Measurements from ENCODE around the gene GRM7. TPM values are rescaled to one million over a fixed set of nuclear protein-coding genes. Genes with fewer than 3 reads are reported as not detected.

The GRM7 gene
- total RNA-seq, 2 donors from 2014 or later, result not detected

GRCh38 chr3:7306901-7307300, 446.0 kb downstream of the GRM7 start:
- H3K36me3 Mint-ChIP-seq (ENCODE audit: low read depth), result no peaks in the 10 kb centered on the region

GRCh38 chr3:7307410-7307809, 446.5 kb downstream of the GRM7 start:
- no peak for ATAC-seq (replicated peaks)
- H3K36me3 Mint-ChIP-seq (ENCODE audit: low read depth), result no peaks in the 10 kb centered on the region
- peaks cover 8% of the 10 kb centered on the region for H3K9me3 Mint-ChIP-seq
- no peaks in the 10 kb centered on the region for H3K4me1 Mint-ChIP-seq
- no peak overlapping the region for H3K4me3 Mint-ChIP-seq
- H3K27ac Mint-ChIP-seq, result no peak overlapping the region
- no peaks in the 10 kb centered on the region for H3K27me3 Mint-ChIP-seq

More at GRCh38 chr3:7306901-7307300, 446.0 kb downstream of the GRM7 start:
- Mint-ChIP-seq H3K4me1 (no peaks in the 10 kb centered on the region), H3K27me3 (no peaks in the 10 kb centered on the region), H3K4me3 (no peak overlapping the region), H3K27ac (no peak overlapping the region), H3K9me3 (peaks cover 8% of the 10 kb centered on the region)
- no peak for ATAC-seq (replicated peaks)

GRCh38 chr3:7309641-7310102, 448.8 kb downstream of the GRM7 start:
- H3K27ac Mint-ChIP-seq, result no peak overlapping the region
- H3K4me1 Mint-ChIP-seq, result no peaks in the 10 kb centered on the region
- no peaks in the 10 kb centered on the region for H3K27me3 Mint-ChIP-seq
- peaks cover 8% of the 10 kb centered on the region for H3K9me3 Mint-ChIP-seq
- no peak for ATAC-seq (replicated peaks)
- H3K36me3 Mint-ChIP-seq (ENCODE audit: low read depth), result no peaks in the 10 kb centered on the region
- no peak overlapping the region for H3K4me3 Mint-ChIP-seq

DNA sequence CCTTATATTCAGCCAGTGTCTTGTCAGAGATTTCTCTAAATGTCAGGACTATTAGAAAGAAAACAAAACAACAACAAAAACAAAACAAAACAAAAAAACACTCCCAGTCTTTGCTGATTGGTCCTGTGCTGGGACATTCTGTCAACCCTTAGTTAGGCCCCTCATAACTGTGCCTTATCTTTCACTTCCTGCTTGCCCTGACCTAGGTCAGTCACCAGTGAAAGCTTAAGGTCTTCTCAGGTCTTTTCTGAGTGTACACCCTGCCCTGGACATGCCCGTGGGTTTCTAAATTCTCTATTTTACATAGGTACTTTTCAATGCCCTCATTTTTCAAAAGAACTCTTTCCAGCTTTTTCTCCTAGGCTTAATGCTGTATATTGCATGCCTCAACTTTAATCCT, 454.1 kb downstream of the GRM7 start:
- Mint-ChIP-seq H3K27ac (no peak overlapping the region), H3K36me3 (ENCODE audit: low read depth) (no peaks in the 10 kb centered on the region), H3K27me3 (no peaks in the 10 kb centered on the region), H3K9me3 (peaks cover 14% of the 10 kb centered on the region), H3K4me1 (no peaks in the 10 kb centered on the region), H3K4me3 (no peak overlapping the region)
- ATAC-seq (replicated peaks), result no peak

DNA sequence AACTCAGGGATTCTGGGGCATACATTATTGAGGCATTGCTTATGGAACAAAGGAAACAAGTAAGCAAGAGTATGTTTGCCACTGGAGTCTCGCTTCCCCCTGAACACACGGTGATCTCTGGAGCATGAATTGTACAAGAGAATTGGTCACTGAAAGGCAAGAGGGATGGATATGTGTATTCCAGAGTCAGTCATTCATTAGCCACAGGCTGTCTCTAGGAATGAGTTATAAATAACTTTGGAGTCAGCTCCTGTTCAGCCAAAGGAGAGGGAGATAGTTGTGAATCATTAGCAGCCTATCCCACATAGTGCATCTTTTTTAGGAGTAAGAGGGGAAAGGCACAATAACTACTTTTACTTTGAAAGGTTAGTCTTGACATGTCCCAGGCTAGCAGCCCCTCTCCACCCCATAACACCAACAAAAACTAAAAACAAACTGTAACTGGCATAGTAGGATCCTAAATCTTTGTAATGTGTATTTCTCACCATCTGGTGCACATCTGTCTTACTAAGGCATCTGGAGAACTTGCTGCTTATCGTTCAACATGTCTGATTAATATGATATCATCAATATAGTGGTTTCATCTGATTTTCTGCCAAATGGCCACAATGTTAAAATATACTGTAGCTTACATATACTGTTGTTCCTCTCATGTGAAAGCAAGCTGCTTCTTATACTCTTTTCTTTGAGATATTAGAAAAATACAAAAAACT, 462.2 kb downstream of the GRM7 start:
- no peak overlapping the region for H3K4me3 Mint-ChIP-seq
- H3K27me3 Mint-ChIP-seq, result no peaks in the 10 kb centered on the region
- no peaks in the 10 kb centered on the region for H3K36me3 Mint-ChIP-seq (ENCODE audit: low read depth)
- H3K27ac Mint-ChIP-seq, result no peak overlapping the region
- no peak for ATAC-seq (replicated peaks)
- no peaks in the 10 kb centered on the region for H3K4me1 Mint-ChIP-seq
- H3K9me3 Mint-ChIP-seq, result peaks cover 4% of the 10 kb centered on the region

GRCh38 chr3:7328339-7328738, 467.4 kb downstream of the GRM7 start:
- no peak overlapping the region for H3K27ac Mint-ChIP-seq
- no peaks in the 10 kb centered on the region for H3K36me3 Mint-ChIP-seq (ENCODE audit: low read depth)
- H3K9me3 Mint-ChIP-seq, result no peaks in the 10 kb centered on the region
- no peaks in the 10 kb centered on the region for H3K4me1 Mint-ChIP-seq
- no peak for ATAC-seq (replicated peaks)
- no peak overlapping the region for H3K4me3 Mint-ChIP-seq
- H3K27me3 Mint-ChIP-seq, result no peaks in the 10 kb centered on the region

GRCh38 chr3:7332696-7333095, 471.8 kb downstream of the GRM7 start:
- Mint-ChIP-seq H3K4me1 (no peaks in the 10 kb centered on the region), H3K4me3 (no peak overlapping the region), H3K9me3 (peaks cover 7% of the 10 kb centered on the region), H3K36me3 (ENCODE audit: low read depth) (no peaks in the 10 kb centered on the region), H3K27me3 (no peaks in the 10 kb centered on the region), H3K27ac (no peak overlapping the region)
- ATAC-seq (replicated peaks), result no peak

DNA sequence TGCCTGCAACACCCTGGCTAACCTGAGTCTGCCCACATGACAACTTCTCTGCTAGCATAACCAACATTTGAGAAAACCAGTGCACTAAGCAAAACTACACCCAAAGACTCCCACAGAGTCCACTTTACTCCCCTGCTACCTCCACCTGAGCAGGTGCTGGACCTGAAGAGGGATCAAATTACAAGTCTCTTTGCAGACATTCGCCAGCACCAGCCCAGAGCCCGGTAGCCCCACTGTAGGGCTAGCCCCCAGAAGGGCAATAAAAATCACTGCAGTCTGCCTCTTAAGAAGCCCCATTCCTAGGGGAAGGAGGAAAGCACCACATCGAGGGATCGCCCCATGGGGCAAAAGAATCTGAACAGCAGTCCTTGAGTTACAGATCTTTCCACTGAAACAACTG, 472.2 kb downstream of the GRM7 start:
- Mint-ChIP-seq H3K4me1 (no peaks in the 10 kb centered on the region), H3K4me3 (no peak overlapping the region), H3K27me3 (no peaks in the 10 kb centered on the region), H3K36me3 (ENCODE audit: low read depth) (no peaks in the 10 kb centered on the region), H3K27ac (no peak overlapping the region), H3K9me3 (peaks cover 7% of the 10 kb centered on the region)
- ATAC-seq (replicated peaks), result no peak

- H3K4me1 Mint-ChIP-seq, result no peaks in the 10 kb centered on the region
- no peak overlapping the region for H3K27ac Mint-ChIP-seq
- H3K36me3 Mint-ChIP-seq (ENCODE audit: low read depth), result no peaks in the 10 kb centered on the region
- ATAC-seq (replicated peaks), result no peak
- no peaks in the 10 kb centered on the region for H3K27me3 Mint-ChIP-seq
- H3K9me3 Mint-ChIP-seq, result no peaks in the 10 kb centered on the region
- H3K4me3 Mint-ChIP-seq, result no peak overlapping the region
These were observed 479.9 kb downstream of the GRM7 start for GRCh38 chr3:7340795-7341194.

DNA sequence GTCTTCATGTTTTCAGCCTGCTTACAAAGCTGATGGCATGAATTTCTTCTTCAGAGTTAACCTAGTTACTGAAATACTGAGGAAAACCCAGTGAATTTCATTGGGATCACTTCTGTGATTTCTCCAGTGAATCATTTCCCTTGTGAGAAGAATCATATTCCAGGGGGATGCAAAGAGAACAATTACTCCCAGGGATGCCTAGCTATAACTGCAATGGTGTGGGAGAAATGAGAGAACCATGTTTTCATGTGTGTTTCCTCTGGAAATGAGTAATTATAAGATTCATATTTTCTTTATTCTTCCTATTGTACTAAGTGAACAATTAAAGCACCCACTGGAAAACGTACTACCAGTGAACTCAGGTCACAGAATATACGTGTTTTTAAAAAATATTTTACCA, 485.4 kb downstream of the GRM7 start:
- no peak overlapping the region for H3K4me3 Mint-ChIP-seq
- no peaks in the 10 kb centered on the region for H3K36me3 Mint-ChIP-seq (ENCODE audit: low read depth)
- H3K27ac Mint-ChIP-seq, result no peak overlapping the region
- H3K9me3 Mint-ChIP-seq, result no peaks in the 10 kb centered on the region
- H3K4me1 Mint-ChIP-seq, result no peaks in the 10 kb centered on the region
- no peak for ATAC-seq (replicated peaks)
- no peaks in the 10 kb centered on the region for H3K27me3 Mint-ChIP-seq

GRCh38 chr3:7357101-7357500, 496.2 kb downstream of the GRM7 start:
- H3K27ac Mint-ChIP-seq, result no peak overlapping the region
- no peaks in the 10 kb centered on the region for H3K4me1 Mint-ChIP-seq
- H3K36me3 Mint-ChIP-seq (ENCODE audit: low read depth), result no peaks in the 10 kb centered on the region
- ATAC-seq (replicated peaks), result no peak
- H3K9me3 Mint-ChIP-seq, result peaks cover 3% of the 10 kb centered on the region
- no peaks in the 10 kb centered on the region for H3K27me3 Mint-ChIP-seq
- no peak overlapping the region for H3K4me3 Mint-ChIP-seq

- H3K4me3 Mint-ChIP-seq, result no peak overlapping the region
- no peaks in the 10 kb centered on the region for H3K27me3 Mint-ChIP-seq
- H3K36me3 Mint-ChIP-seq (ENCODE audit: low read depth), result no peaks in the 10 kb centered on the region
- H3K4me1 Mint-ChIP-seq, result no peaks in the 10 kb centered on the region
- H3K9me3 Mint-ChIP-seq, result no peaks in the 10 kb centered on the region
- ATAC-seq (replicated peaks), result no peak
- H3K27ac Mint-ChIP-seq, result no peak overlapping the region
These were observed 507.1 kb downstream of the GRM7 start for GRCh38 chr3:7367968-7368367.

GRCh38 chr3:7368597-7368996, 507.7 kb downstream of the GRM7 start:
- Mint-ChIP-seq H3K4me3 (no peak overlapping the region), H3K27me3 (no peaks in the 10 kb centered on the region), H3K36me3 (ENCODE audit: low read depth) (no peaks in the 10 kb centered on the region), H3K9me3 (no peaks in the 10 kb centered on the region), H3K27ac (no peak overlapping the region), H3K4me1 (no peaks in the 10 kb centered on the region)
- ATAC-seq (replicated peaks), result no peak

DNA sequence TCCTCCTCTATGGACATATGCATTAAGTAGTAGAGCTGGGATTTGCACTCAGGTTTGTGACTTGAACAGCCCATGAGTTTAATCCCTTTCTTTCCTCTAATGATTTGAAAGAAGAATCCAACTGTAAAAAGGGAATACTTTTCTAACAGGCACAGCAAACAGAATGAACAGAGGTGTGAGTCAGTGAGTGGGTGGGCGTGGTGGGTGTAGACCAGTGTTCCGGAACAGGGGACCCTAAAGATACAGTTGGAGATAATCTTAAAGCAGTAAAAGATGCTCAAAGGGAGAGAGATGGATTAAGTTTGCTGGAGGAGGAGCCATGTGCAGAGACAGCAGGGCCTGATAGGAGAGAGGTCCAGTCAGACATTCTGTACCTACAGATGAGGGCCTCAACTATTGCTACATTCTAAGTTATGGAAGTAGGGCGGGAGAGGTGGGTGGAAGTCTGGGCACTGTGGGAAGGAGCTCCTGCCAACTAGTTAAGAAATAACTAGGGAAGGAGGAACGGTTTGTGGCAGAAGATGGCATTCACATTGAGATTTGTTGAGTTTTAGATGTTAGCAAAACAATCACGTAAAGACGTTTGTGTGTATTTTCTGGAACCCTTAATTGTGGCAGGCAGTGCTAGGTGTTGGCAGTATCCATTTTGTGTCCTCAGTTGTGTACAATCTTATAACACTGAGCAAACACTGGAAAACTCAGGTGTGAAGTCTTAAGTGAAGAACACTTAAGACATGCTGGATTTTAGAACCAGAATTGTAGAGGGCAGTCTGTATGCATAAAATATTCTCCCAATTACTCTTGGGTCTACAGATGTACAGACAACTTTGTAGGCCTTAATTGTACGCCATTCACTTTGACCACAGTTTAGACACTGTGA, 511.0 kb downstream of the GRM7 start:
- H3K27me3 Mint-ChIP-seq, result no peaks in the 10 kb centered on the region
- H3K27ac Mint-ChIP-seq, result no peak overlapping the region
- no peaks in the 10 kb centered on the region for H3K36me3 Mint-ChIP-seq (ENCODE audit: low read depth)
- no peaks in the 10 kb centered on the region for H3K4me1 Mint-ChIP-seq
- ATAC-seq (replicated peaks), result no peak
- H3K4me3 Mint-ChIP-seq, result no peak overlapping the region
- H3K9me3 Mint-ChIP-seq, result no peaks in the 10 kb centered on the region

- H3K27ac Mint-ChIP-seq, result no peak overlapping the region
- no peaks in the 10 kb centered on the region for H3K36me3 Mint-ChIP-seq (ENCODE audit: low read depth)
- no peaks in the 10 kb centered on the region for H3K27me3 Mint-ChIP-seq
- no peaks in the 10 kb centered on the region for H3K4me1 Mint-ChIP-seq
- no peaks in the 10 kb centered on the region for H3K9me3 Mint-ChIP-seq
- no peak for ATAC-seq (replicated peaks)
- no peak overlapping the region for H3K4me3 Mint-ChIP-seq
These were observed 516.2 kb downstream of the GRM7 start for GRCh38 chr3:7377103-7377502.

Measured in activated T-helper 17 cell treated with anti-CD3 and anti-CD28 coated beads, Interleukin-2, amount 50 U/mL, for 72 hours (primary cell).